WTC11 (cell line): ENCODE measurements around the gene AGAP1. TPM values are rescaled to one million over a fixed set of nuclear protein-coding genes. Genes with fewer than 3 reads are reported as not detected.

Experiments
- ATAC-seq: fragments of 200-7000 bp; cut with Tn5 transposase; 2 replicates; pipeline ENCODE4 v1.10.0; 2021; ENCODE audit warnings: mild to moderate bottlenecking, moderate library complexity
- CTCF ChIA-PET: fragments of 300-600 bp; sonication (Branson Sonifier 250); formaldehyde crosslinking; loops from one replicate; lab custom pipeline; 2021; ENCODE audit warnings: antibody characterized with exemption; lab: Charles Lee
- POLR2A ChIA-PET: fragments of 350-600 bp; sonication (Branson Sonifier 250); formaldehyde crosslinking; loops from one replicate; lab custom pipeline; 2021; ENCODE audit warnings: antibody characterized with exemption; lab: Charles Lee
- DNase-seq: peaks from one replicate; pipeline ENCODE4 v3.0.0; 2021; ENCODE audit warnings: low spot score
- H3K27ac Mint-ChIP-seq: 2 replicates; pipeline ENCODE4 v1.8.0; 2021; ENCODE audit warnings: mixed read lengths
- H3K27me3 Mint-ChIP-seq: 2 replicates; pipeline ENCODE4 v1.8.0; 2021; ENCODE audit warnings: low read depth, mild to moderate bottlenecking, moderate library complexity, mixed read lengths
- H3K36me3 Mint-ChIP-seq: 2 replicates; pipeline ENCODE4 v1.8.0; 2021; ENCODE audit warnings: mixed read lengths
- H3K4me1 Mint-ChIP-seq: 2 replicates; pipeline ENCODE4 v1.8.0; 2022; ENCODE audit warnings: mixed read lengths
- H3K4me3 Mint-ChIP-seq: 2 replicates; pipeline ENCODE4 v1.8.0; 2021; ENCODE audit warnings: mild to moderate bottlenecking, moderate library complexity, mixed read lengths
- H3K9me3 Mint-ChIP-seq: 2 replicates; pipeline ENCODE4 v1.8.0; 2021; ENCODE audit warnings: mixed read lengths
- CBFB ChIP-seq: sonication (generic); formaldehyde crosslinking; IDR thresholded peaks from 2 replicates; pipeline ENCODE4 v1.8.1; 2022; ENCODE audit warnings: mild to moderate bottlenecking, low read depth, missing genetic modification reagents
- CREM ChIP-seq: sonication (generic); formaldehyde crosslinking; IDR thresholded peaks from 2 replicates; pipeline ENCODE4 v1.8.1; 2022; ENCODE audit warnings: mild to moderate bottlenecking, missing genetic modification reagents, moderate library complexity
- EMX1 ChIP-seq: fragments of 250-450 bp; sonication (Bioruptor Pico); IDR thresholded peaks from 2 replicates; pipeline ENCODE4 v1.8.0; 2021; ENCODE audit warnings: mild to moderate bottlenecking
- ESRRA ChIP-seq: sonication (generic); formaldehyde crosslinking; IDR thresholded peaks from 2 replicates; pipeline ENCODE4 v1.8.1; 2022; ENCODE audit warnings: mild to moderate bottlenecking, missing genetic modification reagents, borderline replicate concordance
- GTF2I ChIP-seq: fragments of 250-450 bp; sonication (Bioruptor Pico); conservative IDR thresholded peaks from 2 replicates; pipeline ENCODE4 v1.4.0; 2021; ENCODE audit warnings: mild to moderate bottlenecking
- HMGA2 ChIP-seq: fragments of 250-450 bp; sonication (Bioruptor Pico); IDR thresholded peaks from 2 replicates; pipeline ENCODE4 v1.4.0; 2021; ENCODE audit warnings: mild to moderate bottlenecking, moderate library complexity
- NFE2L1 ChIP-seq: sonication (generic); formaldehyde crosslinking; IDR thresholded peaks from 2 replicates; pipeline ENCODE4 v1.8.1; 2023; ENCODE audit warnings: missing genetic modification reagents
- NFYB ChIP-seq: sonication (generic); formaldehyde crosslinking; conservative IDR thresholded peaks from 2 replicates; pipeline ENCODE4 v1.8.0; 2022; ENCODE audit warnings: low read depth, missing genetic modification reagents
- NR1H2 ChIP-seq: sonication (generic); formaldehyde crosslinking; IDR thresholded peaks from 2 replicates; pipeline ENCODE4 v1.9.0; 2021; ENCODE audit warnings: mild to moderate bottlenecking, moderate library complexity, missing genetic modification reagents
- NR2C2 ChIP-seq: sonication (generic); formaldehyde crosslinking; IDR thresholded peaks from 2 replicates; pipeline ENCODE4 v1.8.0; 2022; ENCODE audit warnings: mild to moderate bottlenecking, missing genetic modification reagents
- OVOL2 ChIP-seq: fragments of 250-450 bp; sonication (Bioruptor Pico); IDR thresholded peaks from 2 replicates; pipeline ENCODE4 v1.9.0; 2021; ENCODE audit warnings: mild to moderate bottlenecking, borderline replicate concordance
- PREB ChIP-seq: sonication (generic); formaldehyde crosslinking; IDR thresholded peaks from 2 replicates; pipeline ENCODE4 v1.8.1; 2022; ENCODE audit warnings: mild to moderate bottlenecking, missing genetic modification reagents, moderate library complexity, borderline replicate concordance
- RELA ChIP-seq: sonication (generic); formaldehyde crosslinking; IDR thresholded peaks from 2 replicates; pipeline ENCODE4 v1.8.1; 2022; ENCODE audit warnings: missing genetic modification reagents, mild to moderate bottlenecking, borderline replicate concordance
- SMAD3 ChIP-seq: sonication (generic); formaldehyde crosslinking; IDR thresholded peaks from 2 replicates; pipeline ENCODE4 v1.8.0; 2022; ENCODE audit warnings: missing genetic modification reagents, mild to moderate bottlenecking, borderline replicate concordance
- ZBTB21 ChIP-seq: sonication (generic); formaldehyde crosslinking; IDR thresholded peaks from 2 replicates; pipeline ENCODE4 v1.8.1; 2023; ENCODE audit warnings: mild to moderate bottlenecking, missing genetic modification reagents, borderline replicate concordance
- ZNF121 ChIP-seq: sonication (generic); formaldehyde crosslinking; IDR thresholded peaks from 2 replicates; pipeline ENCODE4 v1.8.0; 2023; ENCODE audit warnings: missing genetic modification reagents
- ZNF416 ChIP-seq: fragments of 250-450 bp; sonication (Bioruptor Pico); IDR thresholded peaks from 2 replicates; pipeline ENCODE4 v1.9.0; 2021; ENCODE audit warnings: mild to moderate bottlenecking, inconsistent platforms
- ZNF423 ChIP-seq: fragments of 250-450 bp; sonication (Bioruptor Pico); IDR thresholded peaks from 2 replicates; pipeline ENCODE4 v2.1.2; 2022; ENCODE audit warnings: mild to moderate bottlenecking, moderate library complexity
- total RNA-seq: library from RNA; stranded (reverse); gene quantifications from 3 replicates; pipeline ENCODE4 v1.2.3, GENCODE V29; 2021
- TF ChIP-seq, protein P1 (sequence below): sonication (generic); formaldehyde crosslinking; IDR thresholded peaks from 2 replicates; pipeline ENCODE4 v1.8.1; 2023; ENCODE audit warnings: mild to moderate bottlenecking, moderate library complexity, missing genetic modification reagents
- TF ChIP-seq, protein P2 (sequence below): fragments of 250-450 bp; sonication (Bioruptor Pico); IDR thresholded peaks from 2 replicates; pipeline ENCODE4 v1.9.0; 2021; ENCODE audit warnings: mild to moderate bottlenecking
- TF ChIP-seq, protein P3 (sequence below): sonication (generic); formaldehyde crosslinking; IDR thresholded peaks from 2 replicates; pipeline ENCODE4 v1.8.1; 2023; ENCODE audit warnings: mild to moderate bottlenecking, missing genetic modification reagents, moderate library complexity
- TF ChIP-seq, protein P4 (sequence below): fragments of 250-450 bp; sonication (Bioruptor Pico); conservative IDR thresholded peaks from 2 replicates; pipeline ENCODE4 v1.9.0; 2021; ENCODE audit warnings: mild to moderate bottlenecking

Gene AGAP1
- total RNA-seq, 1 experiment from 2014 or later: 49.3 TPM

- Mint-ChIP-seq H3K27me3 (no peaks in the 10 kb centered on the region), H3K27ac (no peak overlapping the region), H3K9me3 (no peaks in the 10 kb centered on the region), H3K4me1 (peaks cover 6% of the 10 kb centered on the region; the same call in 1 of the 2 replicates), H3K4me3 (no peak overlapping the region), H3K36me3 (0 out of 2 replicates have a peak, but pooled peaks cover 2% of the 10 kb centered on the region)
- no peak for DNase-seq
- POLR2A ChIA-PET: no interaction called here
- no peak for ATAC-seq
- TF ChIP-seq, protein P1, sequence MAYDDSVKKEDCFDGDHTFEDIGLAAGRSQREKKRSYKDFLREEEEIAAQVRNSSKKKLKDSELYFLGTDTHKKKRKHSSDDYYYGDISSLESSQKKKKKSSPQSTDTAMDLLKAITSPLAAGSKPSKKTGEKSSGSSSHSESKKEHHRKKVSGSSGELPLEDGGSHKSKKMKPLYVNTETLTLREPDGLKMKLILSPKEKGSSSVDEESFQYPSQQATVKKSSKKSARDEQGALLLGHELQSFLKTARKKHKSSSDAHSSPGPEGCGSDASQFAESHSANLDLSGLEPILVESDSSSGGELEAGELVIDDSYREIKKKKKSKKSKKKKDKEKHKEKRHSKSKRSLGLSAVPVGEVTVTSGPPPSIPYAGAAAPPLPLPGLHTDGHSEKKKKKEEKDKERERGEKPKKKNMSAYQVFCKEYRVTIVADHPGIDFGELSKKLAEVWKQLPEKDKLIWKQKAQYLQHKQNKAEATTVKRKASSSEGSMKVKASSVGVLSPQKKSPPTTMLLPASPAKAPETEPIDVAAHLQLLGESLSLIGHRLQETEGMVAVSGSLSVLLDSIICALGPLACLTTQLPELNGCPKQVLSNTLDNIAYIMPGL (CRISPR knock-in tag): no peak
- no peak for TF ChIP-seq ZNF423
- TF ChIP-seq, protein P2, sequence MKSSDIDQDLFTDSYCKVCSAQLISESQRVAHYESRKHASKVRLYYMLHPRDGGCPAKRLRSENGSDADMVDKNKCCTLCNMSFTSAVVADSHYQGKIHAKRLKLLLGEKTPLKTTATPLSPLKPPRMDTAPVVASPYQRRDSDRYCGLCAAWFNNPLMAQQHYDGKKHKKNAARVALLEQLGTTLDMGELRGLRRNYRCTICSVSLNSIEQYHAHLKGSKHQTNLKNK: no peak
- no peak for TF ChIP-seq NFYB (CRISPR knock-in tag)
- TF ChIP-seq ESRRA (CRISPR knock-in tag): no peak
- no peak for TF ChIP-seq ZNF121 (CRISPR knock-in tag)
- TF ChIP-seq, protein P3, sequence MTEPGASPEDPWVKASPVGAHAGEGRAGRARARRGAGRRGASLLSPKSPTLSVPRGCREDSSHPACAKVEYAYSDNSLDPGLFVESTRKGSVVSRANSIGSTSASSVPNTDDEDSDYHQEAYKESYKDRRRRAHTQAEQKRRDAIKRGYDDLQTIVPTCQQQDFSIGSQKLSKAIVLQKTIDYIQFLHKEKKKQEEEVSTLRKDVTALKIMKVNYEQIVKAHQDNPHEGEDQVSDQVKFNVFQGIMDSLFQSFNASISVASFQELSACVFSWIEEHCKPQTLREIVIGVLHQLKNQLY (CRISPR knock-in tag): no peak
- TF ChIP-seq RELA (CRISPR knock-in tag): no peak
- TF ChIP-seq SMAD3 (CRISPR knock-in tag): no peak
- TF ChIP-seq PREB (CRISPR knock-in tag): no peak
- TF ChIP-seq EMX1 (CRISPR knock-in tag): no peak
- TF ChIP-seq, protein P4, sequence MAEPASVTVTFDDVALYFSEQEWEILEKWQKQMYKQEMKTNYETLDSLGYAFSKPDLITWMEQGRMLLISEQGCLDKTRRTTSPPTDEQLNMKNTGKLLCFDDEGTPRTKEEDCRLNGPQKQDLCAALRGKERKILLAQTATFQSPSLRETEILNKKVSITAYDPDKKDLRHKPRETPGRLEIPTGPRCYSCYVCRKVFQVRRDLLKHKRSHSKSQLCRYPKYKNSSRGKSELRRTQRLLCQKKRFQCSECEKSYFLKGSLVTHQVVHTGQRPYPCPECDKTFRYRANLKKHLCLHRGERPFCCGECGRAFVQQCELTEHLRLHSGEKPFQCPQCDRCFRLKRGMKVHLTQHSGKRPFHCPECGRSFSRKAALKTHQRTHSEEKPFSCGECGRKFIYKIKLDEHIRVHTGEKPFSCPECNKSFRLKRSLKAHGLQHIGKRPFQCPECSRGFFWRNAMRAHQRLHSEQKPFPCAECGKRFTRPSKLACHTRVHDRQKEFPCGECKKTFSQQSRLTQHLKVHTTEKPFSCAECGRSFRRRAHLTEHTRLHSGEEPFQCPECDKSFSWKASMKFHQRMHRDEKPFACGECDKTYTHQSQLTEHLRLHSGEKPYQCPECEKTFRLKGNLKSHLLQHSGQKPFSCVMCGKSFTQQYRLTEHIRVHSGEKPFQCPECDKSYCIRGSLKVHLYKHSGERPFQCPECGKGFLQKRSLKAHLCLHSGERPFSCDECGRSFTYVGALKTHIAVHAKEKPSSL (CRISPR knock-in tag): no peak
- TF ChIP-seq NR2C2: no peak
- no peak for TF ChIP-seq HMGA2 (CRISPR knock-in tag)
- no peak for TF ChIP-seq NR1H2
- no peak for TF ChIP-seq NFE2L1 (CRISPR knock-in tag)
- CTCF ChIA-PET: interaction anchor here (1.8 to 3.2 kb wide), 8 partner anchors 11 to 401 kb away, joined by 5 to 70 read pairs (median 28); no protein-coding TSS in a partner anchor
Measured at GRCh38 chr2:235780401-235780800, 286.6 kb downstream of the AGAP1 start.

DNA sequence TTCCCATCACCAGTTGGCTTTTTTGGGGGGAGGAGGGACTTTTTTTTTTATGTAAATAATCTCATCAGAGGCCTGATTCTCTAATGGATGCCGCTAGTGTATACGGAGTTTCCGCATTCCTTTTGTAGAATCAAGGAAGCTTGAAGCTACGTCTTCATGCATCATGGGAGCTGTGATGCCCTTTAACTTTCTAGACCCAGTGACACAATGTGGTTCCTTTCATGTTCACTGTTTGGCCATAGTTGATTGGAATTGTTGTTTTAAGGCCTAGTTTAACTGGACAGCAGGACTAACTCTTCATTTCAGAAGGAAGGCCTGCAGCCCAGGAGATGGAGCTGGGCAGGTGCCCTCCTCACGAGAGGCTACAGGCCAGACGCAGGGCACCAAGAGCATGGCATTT, 287.9 kb downstream of the AGAP1 start:
- Mint-ChIP-seq H3K36me3 (0 out of 2 replicates have a peak, but pooled peaks cover 2% of the 10 kb centered on the region), H3K27ac (no peak overlapping the region), H3K4me1 (peaks cover 6% of the 10 kb centered on the region; the same call in 1 of the 2 replicates), H3K4me3 (no peak overlapping the region), H3K27me3 (no peaks in the 10 kb centered on the region), H3K9me3 (no peaks in the 10 kb centered on the region)
- TF ChIP-seq OVOL2 (no peak), PREB (CRISPR knock-in tag) (no peak), ZNF416 (CRISPR knock-in tag) (no peak), SMAD3 (CRISPR knock-in tag) (no peak), CREM (CRISPR knock-in tag) (no peak), ZBTB21 (no peak), CBFB (CRISPR knock-in tag) (no peak), GTF2I (CRISPR knock-in tag) (no peak), EMX1 (CRISPR knock-in tag) (no peak)
- TF ChIP-seq, protein P4 (CRISPR knock-in tag): no peak
- TF ChIP-seq, protein P3 (CRISPR knock-in tag): no peak
- POLR2A ChIA-PET: no interaction called here
- DNase-seq: no peak
- CTCF ChIA-PET: interaction anchor here (0.9 to 1.6 kb wide), 6 partner anchors 12 to 399 kb away, joined by 3 to 8 read pairs (median 5); no protein-coding TSS in a partner anchor
- no peak for ATAC-seq
